VCaP (cell line): ENCODE data around the gene CALU.

Experiments used
- H3K27ac ChIP-seq: fragments of 450-650 bp; 2 replicates; pipeline ENCODE4 v1.5.1; 2017
- TF ChIP-seq, protein P1 (sequence below): fragments of 450-650 bp; conservative IDR thresholded peaks from 2 replicates; pipeline ENCODE4 v1.5.1; 2017; ENCODE audit warnings: mild to moderate bottlenecking, moderate library complexity

CALU gene

DNA sequence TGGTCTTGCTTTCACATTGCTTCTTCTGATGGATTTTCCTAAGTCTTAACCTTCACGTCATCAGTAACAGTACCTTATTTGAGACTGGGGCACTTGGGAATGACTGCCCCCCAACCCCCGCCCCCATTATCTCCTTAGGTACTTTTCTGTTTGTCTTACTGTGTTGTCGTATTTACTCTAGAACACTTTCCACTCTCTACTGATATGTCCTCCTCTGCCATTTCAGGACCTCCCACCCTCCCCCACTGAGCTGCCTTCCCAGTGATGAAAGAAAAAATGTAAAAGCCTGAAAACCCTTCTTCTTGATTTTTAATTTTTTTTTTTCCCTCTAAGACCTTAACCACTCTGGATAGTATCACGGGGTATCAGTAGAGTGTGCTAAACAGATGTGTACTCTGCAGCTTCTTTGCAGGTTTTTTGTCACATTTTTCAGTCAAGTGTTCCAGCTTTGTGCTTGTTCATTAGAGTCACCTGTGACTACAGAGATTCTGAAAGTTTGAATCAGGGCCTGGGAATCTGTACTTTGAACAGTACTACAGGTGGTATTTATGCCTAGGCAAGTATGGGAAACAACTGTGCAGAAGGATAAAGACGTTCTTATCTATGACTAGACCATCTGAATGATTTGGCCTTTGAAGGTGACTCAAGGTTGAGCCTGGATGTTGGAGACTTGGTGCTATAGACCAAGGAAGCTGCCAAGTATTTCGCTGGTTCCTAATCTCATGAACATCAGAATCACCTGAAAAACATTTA lies 8.3 kb downstream of the CALU start:
- TF ChIP-seq, protein P1, sequence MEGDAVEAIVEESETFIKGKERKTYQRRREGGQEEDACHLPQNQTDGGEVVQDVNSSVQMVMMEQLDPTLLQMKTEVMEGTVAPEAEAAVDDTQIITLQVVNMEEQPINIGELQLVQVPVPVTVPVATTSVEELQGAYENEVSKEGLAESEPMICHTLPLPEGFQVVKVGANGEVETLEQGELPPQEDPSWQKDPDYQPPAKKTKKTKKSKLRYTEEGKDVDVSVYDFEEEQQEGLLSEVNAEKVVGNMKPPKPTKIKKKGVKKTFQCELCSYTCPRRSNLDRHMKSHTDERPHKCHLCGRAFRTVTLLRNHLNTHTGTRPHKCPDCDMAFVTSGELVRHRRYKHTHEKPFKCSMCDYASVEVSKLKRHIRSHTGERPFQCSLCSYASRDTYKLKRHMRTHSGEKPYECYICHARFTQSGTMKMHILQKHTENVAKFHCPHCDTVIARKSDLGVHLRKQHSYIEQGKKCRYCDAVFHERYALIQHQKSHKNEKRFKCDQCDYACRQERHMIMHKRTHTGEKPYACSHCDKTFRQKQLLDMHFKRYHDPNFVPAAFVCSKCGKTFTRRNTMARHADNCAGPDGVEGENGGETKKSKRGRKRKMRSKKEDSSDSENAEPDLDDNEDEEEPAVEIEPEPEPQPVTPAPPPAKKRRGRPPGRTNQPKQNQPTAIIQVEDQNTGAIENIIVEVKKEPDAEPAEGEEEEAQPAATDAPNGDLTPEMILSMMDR, result no peak

DNA sequence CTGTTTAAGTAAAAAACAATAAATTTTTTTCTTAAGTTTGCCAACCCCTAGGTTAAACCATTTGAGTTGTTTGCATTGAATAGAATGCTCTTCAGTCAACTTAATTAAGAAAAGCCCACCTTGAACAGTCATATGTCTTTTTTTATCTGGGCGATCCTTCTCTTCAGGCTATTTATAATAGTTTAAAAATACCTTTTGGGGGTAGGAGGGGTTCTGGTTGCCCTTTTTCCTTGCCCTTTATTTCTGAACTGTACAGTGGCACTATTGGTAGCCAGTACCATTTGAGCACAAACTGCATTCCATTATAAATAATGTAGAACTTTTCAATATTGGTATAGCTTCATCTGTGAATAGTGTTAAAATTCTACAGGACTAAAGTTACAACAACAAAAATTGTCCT lies 13.1 kb downstream of the CALU start:
- no peak overlapping the region for H3K27ac ChIP-seq
- TF ChIP-seq, protein P1, result no peak

More for the DNA sequence above, 8.3 kb downstream of the CALU start:
- no peak overlapping the region for H3K27ac ChIP-seq

DNA sequence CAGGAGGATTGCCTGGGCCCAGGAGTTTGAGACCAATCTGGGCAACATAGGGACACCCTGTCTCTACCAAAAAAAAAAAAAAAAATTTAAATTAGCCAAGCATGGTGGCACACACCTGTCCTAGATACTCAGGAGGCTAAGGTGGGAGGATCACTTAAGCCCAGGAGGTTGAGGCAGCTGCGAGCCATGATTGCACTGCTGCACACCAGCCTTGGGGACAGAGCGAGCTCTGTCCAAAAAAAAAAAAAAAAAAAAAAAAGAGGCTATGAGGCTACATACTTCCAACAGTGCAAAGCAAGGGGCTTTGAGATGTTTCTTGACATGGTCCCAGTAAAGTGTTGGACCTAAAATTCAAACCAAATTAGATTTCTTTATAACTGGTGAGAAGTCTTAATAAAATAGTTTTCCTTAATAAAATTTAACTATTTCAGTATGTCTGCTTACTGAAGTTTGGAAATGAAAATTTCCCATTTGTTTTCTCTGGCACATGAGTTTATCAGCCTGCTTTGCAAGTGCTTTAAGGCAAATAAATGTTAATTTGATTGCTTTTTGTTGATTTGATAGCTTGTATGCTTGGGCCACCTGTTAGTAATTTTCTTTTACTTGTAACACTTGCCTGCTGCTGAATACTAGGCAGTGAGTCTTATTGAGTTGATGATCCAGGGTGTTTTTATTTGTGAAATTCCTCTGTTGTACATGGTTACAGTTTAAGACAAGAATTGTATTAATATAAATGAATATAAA lies 16.1 kb downstream of the CALU start:
- TF ChIP-seq, protein P1, result no peak

GRCh38 chr7:128755819-128756476 lies 16.8 kb downstream of the CALU start:
- no peak overlapping the region for H3K27ac ChIP-seq
- TF ChIP-seq, protein P1, result no peak

More for the DNA sequence above, 16.1 kb downstream of the CALU start:
- no peak overlapping the region for H3K27ac ChIP-seq

DNA sequence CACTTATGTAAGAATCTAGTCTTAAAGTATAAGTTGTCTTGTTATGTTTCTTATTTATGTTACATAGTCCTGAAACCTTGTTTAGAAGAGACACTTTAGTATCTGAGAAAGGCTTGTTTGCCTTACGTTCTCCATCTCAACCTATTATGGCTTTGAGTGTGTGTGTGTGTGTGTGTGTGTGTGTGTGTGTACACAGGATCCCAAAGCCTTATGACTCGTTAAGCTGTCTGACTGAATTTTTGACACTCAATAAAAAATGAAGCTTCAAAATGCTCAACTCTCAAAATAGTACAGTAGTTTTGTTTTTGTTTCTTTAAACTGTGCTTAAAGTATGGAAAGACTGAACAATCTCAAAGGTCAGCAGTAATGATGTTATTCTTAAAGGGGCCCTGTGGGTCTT lies 18.0 kb downstream of the CALU start:
- H3K27ac ChIP-seq, result no peak overlapping the region
- TF ChIP-seq, protein P1, result no peak

- TF ChIP-seq, protein P1, result no peak
- H3K27ac ChIP-seq, result no peak overlapping the region
These were observed 19.4 kb downstream of the CALU start for GRCh38 chr7:128758553-128758952.

GRCh38 chr7:128759242-128759641 lies 20.1 kb downstream of the CALU start:
- TF ChIP-seq, protein P1, result no peak
- H3K27ac ChIP-seq, result no peak overlapping the region
